ENCODE measurements around the gene FAM168A. TPM values are rescaled to one million over a fixed set of nuclear protein-coding genes. Genes with fewer than 3 reads are reported as not detected.

FAM168A gene
- total RNA-seq, 2 donors from 2014 or later, result 8.9 to 14.0 TPM

- TF ChIP-seq POLR2A (IDR thresholded peaks at IDR 0.05) (no peak), CTCF (IDR thresholded peaks at IDR 0.05) (no peak)
- H3K27me3 ChIP-seq, result no peaks in the 10 kb centered on the region
- H3K9me3 ChIP-seq, result no peaks in the 10 kb centered on the region
- intact Hi-C loops (cut with DNase I), result no loop called here
- H3K27ac ChIP-seq, result no peak overlapping the region
- H3K4me3 ChIP-seq, result no peak overlapping the region
- DNase-seq (no peak), ATAC-seq (no peak)
- H3K36me3 ChIP-seq (replicated peaks in 1 of 2; ENCODE audit: insufficient read depth in 1 of 2, low read depth in 2 of 2), result no peaks in the 10 kb centered on the region
- H3K4me1 ChIP-seq, result no peaks in the 10 kb centered on the region
Observed at GRCh38 chr11:73641668-73642067, 43.8 kb upstream of the FAM168A start.

GRCh38 chr11:73640592-73640991, 42.7 kb upstream of the FAM168A start:
- DNase-seq, result no peak
- Histone ChIP-seq H3K4me3 (no peak overlapping the region), H3K27ac (no peak overlapping the region), H3K9me3 (no peaks in the 10 kb centered on the region), H3K27me3 (no peaks in the 10 kb centered on the region), H3K36me3 (replicated peaks in 1 of 2; ENCODE audit: insufficient read depth in 1 of 2, low read depth in 2 of 2) (no peaks in the 10 kb centered on the region), H3K4me1 (no peaks in the 10 kb centered on the region)
- intact Hi-C loops (cut with DNase I), result no loop called here
- TF ChIP-seq CTCF (IDR thresholded peaks at IDR 0.05) (no peak), POLR2A (IDR thresholded peaks at IDR 0.05) (no peak)
- no peak for ATAC-seq
- WGBS, 2 donors, result 50 to 54% methylated on average over 2 of the region's 2 CpGs

- no peaks in the 10 kb centered on the region for H3K4me1 ChIP-seq
- H3K27me3 ChIP-seq, result no peaks in the 10 kb centered on the region
- no peak for ATAC-seq
- H3K9me3 ChIP-seq, result no peaks in the 10 kb centered on the region
- intact Hi-C loops (cut with DNase I), result no loop called here
- WGBS, 2 donors, result 44 to 50% methylated on average over 1 of the region's 1 CpG
- H3K27ac ChIP-seq, result no peak overlapping the region
- no peak for DNase-seq
- no peak overlapping the region for H3K4me3 ChIP-seq
- TF ChIP-seq POLR2A (IDR thresholded peaks at IDR 0.05) (no peak), CTCF (IDR thresholded peaks at IDR 0.05) (no peak)
- no peaks in the 10 kb centered on the region for H3K36me3 ChIP-seq (replicated peaks in 1 of 2; ENCODE audit: insufficient read depth in 1 of 2, low read depth in 2 of 2)
Observed at GRCh38 chr11:73637012-73637411, 39.1 kb upstream of the FAM168A start.

GRCh38 chr11:73636249-73636648, 38.3 kb upstream of the FAM168A start:
- Histone ChIP-seq H3K27me3 (no peaks in the 10 kb centered on the region), H3K27ac (no peak overlapping the region), H3K36me3 (replicated peaks in 1 of 2; ENCODE audit: insufficient read depth in 1 of 2, low read depth in 2 of 2) (no peaks in the 10 kb centered on the region), H3K9me3 (no peaks in the 10 kb centered on the region), H3K4me1 (no peaks in the 10 kb centered on the region), H3K4me3 (no peak overlapping the region)
- TF ChIP-seq CTCF (IDR thresholded peaks at IDR 0.05) (no peak), POLR2A (IDR thresholded peaks at IDR 0.05) (no peak)
- 86% methylated on average over 5 of the region's 5 CpGs for WGBS, 2 donors
- intact Hi-C loops (cut with DNase I), result no loop called here
- ATAC-seq (no peak), DNase-seq (no peak)

GRCh38 chr11:73635721-73636120, 37.8 kb upstream of the FAM168A start:
- 85 to 90% methylated on average over 5 of the region's 5 CpGs for WGBS, 2 donors
- TF ChIP-seq CTCF (IDR thresholded peaks at IDR 0.05) (no peak), POLR2A (IDR thresholded peaks at IDR 0.05) (no peak)
- Histone ChIP-seq H3K9me3 (no peaks in the 10 kb centered on the region), H3K27ac (no peak overlapping the region), H3K4me3 (no peak overlapping the region), H3K4me1 (no peaks in the 10 kb centered on the region), H3K36me3 (replicated peaks in 1 of 2; ENCODE audit: insufficient read depth in 1 of 2, low read depth in 2 of 2) (no peaks in the 10 kb centered on the region), H3K27me3 (no peaks in the 10 kb centered on the region)
- intact Hi-C loops (cut with DNase I), result no loop called here
- DNase-seq, result no peak
- ATAC-seq, result no peak
